ENCODE data around the gene SPESP1. TPM values are rescaled to one million over a fixed set of nuclear protein-coding genes. Genes with fewer than 3 reads are reported as not detected.
"Not testable (repeated sequence)": the region's sequence is repeated elsewhere in the genome, so short reads cannot be mapped to it uniquely, and the experiment has no call there.

The SPESP1 gene
- total RNA-seq, 1 donor from 2014 or later, result 2.1 TPM

GRCh38 chr15:68969298-68969697 is 39.0 kb downstream of the SPESP1 start:
- Mint-ChIP-seq H3K4me1 (ENCODE audit: low read depth) (no peaks in the 10 kb centered on the region), H3K36me3 (ENCODE audit: low read depth) (no peaks in the 10 kb centered on the region), H3K27ac (no peak overlapping the region), H3K9me3 (peaks cover 28% of the 10 kb centered on the region), H3K4me3 (ENCODE audit: low read depth) (no peak overlapping the region), H3K27me3 (ENCODE audit: low read depth) (peaks cover 8% of the 10 kb centered on the region)
- DNase-seq (ENCODE audit: low spot score), result no peak
- intact Hi-C loops (cut with micrococcal nuclease), result no loop called here

- DNase-seq (ENCODE audit: low spot score), result no peak
- Mint-ChIP-seq H3K27ac (no peak overlapping the region), H3K4me3 (ENCODE audit: low read depth) (no peak overlapping the region), H3K36me3 (ENCODE audit: low read depth) (no peaks in the 10 kb centered on the region), H3K9me3 (peaks cover 16% of the 10 kb centered on the region), H3K4me1 (ENCODE audit: low read depth) (no peaks in the 10 kb centered on the region), H3K27me3 (ENCODE audit: low read depth) (peaks cover 8% of the 10 kb centered on the region)
- intact Hi-C loops (cut with micrococcal nuclease), result no loop called here
Observed at GRCh38 chr15:68972201-68973065, 42.1 kb downstream of the SPESP1 start.

- H3K27me3 Mint-ChIP-seq (ENCODE audit: low read depth); H3K4me1 Mint-ChIP-seq (ENCODE audit: low read depth); H3K4me3 Mint-ChIP-seq (ENCODE audit: low read depth); H3K9me3 Mint-ChIP-seq; DNase-seq (ENCODE audit: low spot score); H3K36me3 Mint-ChIP-seq (ENCODE audit: low read depth); H3K27ac Mint-ChIP-seq; intact Hi-C loops (cut with micrococcal nuclease): not testable (repeated sequence)
Observed at GRCh38 chr15:68975651-68976160, 45.4 kb downstream of the SPESP1 start.

- DNase-seq (ENCODE audit: low spot score); H3K36me3 Mint-ChIP-seq (ENCODE audit: low read depth); H3K4me1 Mint-ChIP-seq (ENCODE audit: low read depth); H3K9me3 Mint-ChIP-seq; intact Hi-C loops (cut with micrococcal nuclease); H3K4me3 Mint-ChIP-seq (ENCODE audit: low read depth); H3K27ac Mint-ChIP-seq; H3K27me3 Mint-ChIP-seq (ENCODE audit: low read depth): not testable (repeated sequence)
Observed at GRCh38 chr15:68977426-68977825, 47.1 kb downstream of the SPESP1 start.

GRCh38 chr15:68979006-68979405 is 48.7 kb downstream of the SPESP1 start:
- intact Hi-C loops (cut with micrococcal nuclease), result no loop called here
- DNase-seq (ENCODE audit: low spot score), result no peak
- Mint-ChIP-seq H3K36me3 (ENCODE audit: low read depth) (no peaks in the 10 kb centered on the region), H3K4me3 (ENCODE audit: low read depth) (no peak overlapping the region), H3K27me3 (ENCODE audit: low read depth) (no peaks in the 10 kb centered on the region), H3K9me3 (no peaks in the 10 kb centered on the region), H3K27ac (no peak overlapping the region), H3K4me1 (ENCODE audit: low read depth) (no peaks in the 10 kb centered on the region)

GRCh38 chr15:68979816-68980215 is 49.5 kb downstream of the SPESP1 start:
- intact Hi-C loops (cut with micrococcal nuclease), result no loop called here
- Mint-ChIP-seq H3K4me1 (ENCODE audit: low read depth) (no peaks in the 10 kb centered on the region), H3K36me3 (ENCODE audit: low read depth) (no peaks in the 10 kb centered on the region), H3K9me3 (no peaks in the 10 kb centered on the region), H3K27me3 (ENCODE audit: low read depth) (no peaks in the 10 kb centered on the region), H3K4me3 (ENCODE audit: low read depth) (no peak overlapping the region), H3K27ac (no peak overlapping the region)
- no peak for DNase-seq (ENCODE audit: low spot score)

- Mint-ChIP-seq H3K4me3 (ENCODE audit: low read depth) (no peak overlapping the region), H3K4me1 (ENCODE audit: low read depth) (no peaks in the 10 kb centered on the region), H3K27ac (no peak overlapping the region), H3K9me3 (no peaks in the 10 kb centered on the region), H3K27me3 (ENCODE audit: low read depth) (no peaks in the 10 kb centered on the region), H3K36me3 (ENCODE audit: low read depth) (no peaks in the 10 kb centered on the region)
- no peak for DNase-seq (ENCODE audit: low spot score)
- intact Hi-C loops (cut with micrococcal nuclease), result no loop called here
Observed at GRCh38 chr15:68980786-68981185, 50.5 kb downstream of the SPESP1 start.

GRCh38 chr15:68981941-68982340 is 51.6 kb downstream of the SPESP1 start:
- no peak for DNase-seq (ENCODE audit: low spot score)
- Mint-ChIP-seq H3K36me3 (ENCODE audit: low read depth) (no peaks in the 10 kb centered on the region), H3K4me1 (ENCODE audit: low read depth) (no peaks in the 10 kb centered on the region), H3K4me3 (ENCODE audit: low read depth) (no peak overlapping the region), H3K27ac (no peak overlapping the region), H3K27me3 (ENCODE audit: low read depth) (no peaks in the 10 kb centered on the region), H3K9me3 (no peaks in the 10 kb centered on the region)
- intact Hi-C loops (cut with micrococcal nuclease), result no loop called here

GRCh38 chr15:68982976-68983563 is 52.7 kb downstream of the SPESP1 start:
- H3K9me3 Mint-ChIP-seq, result no peaks in the 10 kb centered on the region
- H3K4me1 Mint-ChIP-seq (ENCODE audit: low read depth), result no peaks in the 10 kb centered on the region
- DNase-seq (ENCODE audit: low spot score), result no peak
- intact Hi-C loops (cut with micrococcal nuclease), result no loop called here
- H3K27ac Mint-ChIP-seq, result no peak overlapping the region
- H3K27me3 Mint-ChIP-seq (ENCODE audit: low read depth), result peaks cover 1% of the 10 kb centered on the region
- H3K36me3 Mint-ChIP-seq (ENCODE audit: low read depth), result no peaks in the 10 kb centered on the region
- H3K4me3 Mint-ChIP-seq (ENCODE audit: low read depth), result no peak overlapping the region

GRCh38 chr15:68983961-68984481 is 53.7 kb downstream of the SPESP1 start:
- H3K27ac Mint-ChIP-seq, result no peak overlapping the region
- H3K9me3 Mint-ChIP-seq, result no peaks in the 10 kb centered on the region
- no peak for DNase-seq (ENCODE audit: low spot score)
- H3K27me3 Mint-ChIP-seq (ENCODE audit: low read depth), result peaks cover 1% of the 10 kb centered on the region
- no peaks in the 10 kb centered on the region for H3K4me1 Mint-ChIP-seq (ENCODE audit: low read depth)
- no peaks in the 10 kb centered on the region for H3K36me3 Mint-ChIP-seq (ENCODE audit: low read depth)
- H3K4me3 Mint-ChIP-seq (ENCODE audit: low read depth), result no peak overlapping the region
- intact Hi-C loops (cut with micrococcal nuclease), result no loop called here

- Mint-ChIP-seq H3K27ac (no peak overlapping the region), H3K4me3 (ENCODE audit: low read depth) (no peak overlapping the region), H3K27me3 (ENCODE audit: low read depth) (peaks cover 1% of the 10 kb centered on the region), H3K4me1 (ENCODE audit: low read depth) (no peaks in the 10 kb centered on the region), H3K9me3 (no peaks in the 10 kb centered on the region), H3K36me3 (ENCODE audit: low read depth) (no peaks in the 10 kb centered on the region)
- DNase-seq (ENCODE audit: low spot score), result no peak
- intact Hi-C loops (cut with micrococcal nuclease), result no loop called here
Observed at GRCh38 chr15:68984586-68984985, 54.3 kb downstream of the SPESP1 start.

GRCh38 chr15:68985361-68985891 is 55.1 kb downstream of the SPESP1 start:
- intact Hi-C loops (cut with micrococcal nuclease), result no loop called here
- Mint-ChIP-seq H3K4me1 (ENCODE audit: low read depth) (no peaks in the 10 kb centered on the region), H3K27me3 (ENCODE audit: low read depth) (peaks cover 1% of the 10 kb centered on the region), H3K27ac (no peak overlapping the region), H3K9me3 (no peaks in the 10 kb centered on the region), H3K4me3 (ENCODE audit: low read depth) (no peak overlapping the region), H3K36me3 (ENCODE audit: low read depth) (no peaks in the 10 kb centered on the region)
- DNase-seq (ENCODE audit: low spot score), result no peak

- Mint-ChIP-seq H3K9me3 (no peaks in the 10 kb centered on the region), H3K27ac (no peak overlapping the region), H3K4me3 (ENCODE audit: low read depth) (no peak overlapping the region), H3K4me1 (ENCODE audit: low read depth) (no peaks in the 10 kb centered on the region), H3K27me3 (ENCODE audit: low read depth) (peaks cover 3% of the 10 kb centered on the region), H3K36me3 (ENCODE audit: low read depth) (no peaks in the 10 kb centered on the region)
- intact Hi-C loops (cut with micrococcal nuclease), result no loop called here
- no peak for DNase-seq (ENCODE audit: low spot score)
Observed at GRCh38 chr15:68986322-68986721, 56.0 kb downstream of the SPESP1 start.

All from activated T-helper 2 cell treated with anti-CD3 and anti-CD28 coated beads, Interferon-gamma antibody, Interleukin-2, Interleukin-4, amounts not matched to agents 10 μg/mL and 5 μg/mL and 100 μg/mL, durations not matched to agents 14 hours and 24 hours and 36 hours (primary cell).